GM19395 (cell line): ENCODE data around the gene MATN1.

Experiments
- ATAC-seq: cut with Tn5 transposase; IDR thresholded peaks from one replicate; pipeline ENCODE4 v1.9.1; 2021; ENCODE audit warnings: mild to moderate bottlenecking, moderate library complexity; ENCODE audit not compliant: unreplicated experiment

Gene MATN1

DNA sequence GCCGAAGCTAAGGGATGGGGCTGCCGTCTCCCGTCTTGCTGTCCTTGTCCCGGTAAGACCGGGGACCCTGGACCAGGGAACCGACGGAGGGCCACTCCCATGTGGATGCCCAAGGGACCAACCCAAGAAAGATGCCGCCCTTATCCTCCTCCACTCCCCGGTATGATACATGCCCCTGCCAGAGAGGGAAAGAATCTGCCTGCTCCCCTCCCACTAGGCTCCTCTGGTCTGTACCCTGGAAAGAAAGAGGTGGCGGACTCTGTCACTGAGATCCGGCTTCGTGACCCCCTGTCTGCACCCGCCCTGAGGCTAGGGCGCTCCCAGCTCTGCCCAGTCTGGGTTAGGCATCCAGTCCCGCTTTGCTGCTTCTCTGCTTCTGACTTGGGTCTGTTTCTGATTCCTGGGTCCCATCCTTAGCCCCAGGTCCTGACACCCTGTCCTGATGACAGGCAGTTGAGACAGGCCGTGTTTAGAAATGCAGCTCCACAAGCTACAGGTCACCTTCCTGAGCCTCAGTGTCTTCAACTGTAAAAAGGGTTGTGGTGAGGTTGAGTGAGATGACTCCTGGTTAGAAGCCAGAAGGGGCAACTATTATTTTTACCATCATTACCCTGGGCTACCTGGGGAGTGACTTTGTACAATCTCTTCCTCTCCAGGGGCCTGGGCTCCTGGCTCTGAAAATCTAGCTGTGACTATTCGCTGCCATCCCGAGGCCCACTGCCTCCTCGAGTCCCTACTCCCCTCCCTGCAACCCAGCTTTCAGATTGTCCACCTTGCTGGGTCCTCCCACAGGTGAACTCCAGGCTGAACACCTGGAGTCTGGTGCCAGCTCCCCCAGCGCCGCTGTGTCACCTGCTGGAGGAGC lies 3.7 kb downstream of the MATN1 start:
- no peak for ATAC-seq

DNA sequence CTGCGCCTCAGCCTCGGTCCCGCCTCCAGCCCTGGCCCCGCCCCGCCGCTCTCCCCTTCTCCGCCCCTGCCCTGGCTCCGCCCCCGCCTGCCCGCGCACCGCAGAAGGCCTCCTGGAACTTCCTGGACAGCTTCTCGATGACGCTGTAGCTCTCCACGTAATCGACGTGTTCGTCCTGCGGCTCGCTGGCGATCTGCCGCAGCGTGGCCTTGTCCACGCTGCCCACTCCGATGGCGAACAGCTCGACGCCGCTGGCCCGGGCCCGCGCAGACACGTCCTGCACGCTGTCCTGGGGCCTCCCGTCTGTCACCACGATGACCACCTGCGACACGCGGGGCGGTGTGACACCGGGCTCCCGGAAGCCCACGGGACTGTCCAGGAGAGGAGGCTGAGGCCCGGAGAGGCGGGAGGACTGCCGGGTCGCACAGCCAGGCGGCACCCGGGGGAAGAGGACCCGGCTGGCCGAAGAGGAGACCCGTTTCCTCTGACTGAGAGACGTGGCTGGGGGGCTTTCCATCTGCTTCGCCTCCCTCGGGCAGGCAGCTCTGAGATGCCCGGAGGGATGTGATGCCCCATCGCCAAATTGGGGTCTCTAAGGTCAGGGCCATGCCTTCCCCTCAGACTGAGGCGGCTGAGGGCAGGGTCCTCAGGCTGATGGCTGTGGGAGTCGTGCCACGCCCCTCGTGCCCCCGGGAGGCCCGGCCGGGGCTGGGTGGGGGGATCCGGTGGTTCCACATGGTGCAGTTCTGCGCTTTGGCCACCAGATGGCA lies 4.6 kb downstream of the MATN1 start:
- ATAC-seq = peak; percentile 64

DNA sequence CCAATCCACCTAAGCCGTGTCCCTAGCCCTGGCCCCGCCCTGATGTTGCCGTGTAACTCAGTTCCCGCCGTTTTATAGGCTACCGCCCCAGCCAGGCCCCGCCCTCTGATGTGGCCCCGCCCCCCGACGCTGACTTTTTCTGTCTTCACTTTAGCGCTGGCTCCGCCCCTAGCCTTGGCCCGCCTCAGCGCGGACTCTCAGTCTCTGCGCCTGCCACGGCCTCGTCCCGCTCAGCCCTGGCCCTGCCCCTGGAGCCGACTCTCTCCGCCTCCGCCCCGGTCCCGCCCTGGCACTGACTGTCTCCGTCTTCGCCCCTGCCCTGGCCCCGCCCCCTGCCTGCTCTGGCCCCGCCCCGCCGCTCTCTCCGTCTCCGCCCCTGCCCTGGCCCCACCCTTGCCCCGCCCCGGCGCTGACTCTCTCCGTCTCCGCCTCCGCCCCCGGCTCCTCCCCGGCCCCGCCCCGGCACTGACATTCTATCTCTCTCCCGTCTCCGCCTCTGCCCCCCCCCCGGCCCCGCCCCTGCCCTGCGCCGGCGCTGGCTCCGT lies 5.2 kb downstream of the MATN1 start:
- peak; percentile 82 for ATAC-seq

DNA sequence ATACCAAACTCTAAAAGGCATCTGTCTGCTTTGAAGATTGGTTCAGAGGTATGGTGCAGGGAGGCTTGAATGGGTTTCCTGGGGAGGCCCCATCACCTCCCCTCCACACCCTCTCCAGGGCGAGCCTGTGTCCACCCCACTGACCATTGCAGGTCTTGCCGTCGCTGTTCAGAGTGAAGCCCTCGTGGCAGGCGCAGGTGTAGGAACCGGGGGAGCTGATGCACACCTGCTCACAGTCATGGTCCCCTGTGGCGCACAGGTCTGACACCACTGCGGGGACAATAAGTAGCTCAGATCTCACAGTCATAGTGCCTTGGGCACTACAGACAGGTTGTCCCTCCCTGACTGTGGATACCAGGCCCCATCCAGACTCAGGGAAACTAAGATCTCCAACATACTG lies 6.7 kb downstream of the MATN1 start:
- no peak for ATAC-seq

DNA sequence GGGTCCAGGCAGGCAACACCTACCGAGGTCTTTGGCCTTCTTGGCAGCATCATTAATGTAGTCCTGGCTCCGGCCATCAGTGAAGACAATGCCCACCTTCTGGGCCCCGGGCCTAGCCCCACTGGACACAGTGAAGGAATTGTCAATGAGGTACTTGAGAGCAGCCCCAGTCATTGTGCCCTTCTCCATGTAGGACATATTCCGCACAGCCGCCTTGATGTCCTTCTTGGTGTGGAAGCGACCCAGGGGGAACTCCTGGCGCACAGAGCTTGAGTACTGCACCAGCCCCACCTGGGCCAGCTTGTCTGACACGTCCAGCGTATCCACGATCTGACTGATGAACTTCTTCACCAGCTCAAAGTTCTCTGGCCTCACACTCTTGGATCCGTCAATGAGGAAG lies 7.5 kb downstream of the MATN1 start:
- no peak for ATAC-seq

DNA sequence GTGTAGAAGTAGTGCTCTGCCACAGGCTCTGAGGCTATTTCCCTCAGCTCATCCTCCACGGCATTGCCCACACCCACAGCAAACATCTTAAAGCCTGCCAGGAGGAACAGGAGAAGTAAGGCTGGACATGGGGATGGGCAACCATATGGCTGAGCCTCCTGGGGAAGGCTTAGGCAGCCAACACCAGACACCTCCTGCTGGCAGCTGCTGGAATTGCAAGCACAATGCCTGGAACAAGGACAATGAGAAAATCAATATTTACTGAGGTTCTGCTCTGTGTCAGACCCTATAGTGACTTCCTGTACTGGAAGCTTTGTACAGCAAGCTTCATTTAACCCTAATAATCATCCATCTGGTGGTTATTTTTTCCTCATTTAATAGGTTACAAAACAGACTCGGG lies 8.2 kb downstream of the MATN1 start:
- no peak for ATAC-seq

DNA sequence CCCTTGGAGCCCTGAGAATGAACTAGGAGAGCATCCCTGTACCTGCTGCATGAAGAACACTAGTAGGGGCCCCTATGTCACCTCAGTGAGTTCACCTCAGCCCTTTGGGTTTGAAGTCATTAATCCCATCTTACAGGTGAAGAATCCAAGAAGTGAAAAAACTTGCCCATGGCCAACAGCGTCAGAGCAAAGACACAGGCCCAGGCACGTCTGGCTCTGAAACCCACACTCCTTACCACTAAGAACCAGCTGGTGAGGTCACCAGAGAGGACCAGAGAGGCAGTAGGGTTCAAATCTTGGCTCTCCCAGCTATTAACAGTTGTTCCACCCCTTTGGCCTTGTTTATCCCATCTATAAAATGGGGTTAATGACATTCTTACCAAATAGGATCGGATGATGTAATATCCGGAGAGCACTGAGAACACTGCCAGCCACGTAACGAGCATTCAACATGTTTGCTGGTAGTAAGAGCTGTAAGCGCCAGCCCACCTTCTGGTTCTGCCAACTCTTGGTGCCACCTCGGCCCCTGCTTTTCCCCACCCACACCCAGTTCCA lies 8.8 kb downstream of the MATN1 start:
- ATAC-seq = no peak

DNA sequence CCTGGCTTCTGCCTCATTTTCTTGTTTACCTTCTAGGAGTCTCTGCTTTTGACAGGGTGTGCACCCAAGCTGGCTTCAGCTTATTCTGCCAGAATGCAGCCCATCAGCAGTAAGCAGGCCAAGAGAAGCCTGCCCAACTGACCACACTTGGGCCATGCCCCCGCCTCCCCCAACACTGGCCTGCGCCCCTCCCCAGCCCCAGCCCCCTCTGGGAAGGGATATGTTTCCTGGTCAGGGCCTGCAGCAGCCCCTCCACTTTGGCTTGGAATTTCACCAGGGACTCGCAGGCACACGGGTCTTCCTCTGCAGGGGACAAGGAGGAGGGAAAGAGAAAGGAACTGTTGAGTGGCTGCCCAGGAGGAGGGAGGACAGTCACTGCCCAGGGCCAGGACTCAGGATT lies 9.4 kb downstream of the MATN1 start:
- ATAC-seq = no peak

DNA sequence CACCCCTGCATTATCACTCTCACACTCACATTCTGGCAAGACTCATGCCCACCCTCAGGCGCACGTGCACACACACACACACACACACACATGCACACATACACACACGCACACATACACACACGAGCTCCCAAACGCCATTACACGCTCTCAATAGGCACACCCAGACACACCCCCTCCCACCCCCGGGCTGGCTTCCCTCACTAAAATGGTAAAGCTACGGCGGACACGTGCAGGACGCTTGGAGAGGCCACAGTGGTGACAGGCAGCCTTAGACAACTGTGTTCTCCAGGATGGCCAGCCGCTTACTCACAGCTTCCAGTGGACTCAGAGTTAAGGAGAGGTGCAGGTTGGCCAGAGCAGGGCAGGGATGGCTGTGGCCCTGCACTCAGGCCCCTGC lies 10.1 kb downstream of the MATN1 start:
- no peak for ATAC-seq

DNA sequence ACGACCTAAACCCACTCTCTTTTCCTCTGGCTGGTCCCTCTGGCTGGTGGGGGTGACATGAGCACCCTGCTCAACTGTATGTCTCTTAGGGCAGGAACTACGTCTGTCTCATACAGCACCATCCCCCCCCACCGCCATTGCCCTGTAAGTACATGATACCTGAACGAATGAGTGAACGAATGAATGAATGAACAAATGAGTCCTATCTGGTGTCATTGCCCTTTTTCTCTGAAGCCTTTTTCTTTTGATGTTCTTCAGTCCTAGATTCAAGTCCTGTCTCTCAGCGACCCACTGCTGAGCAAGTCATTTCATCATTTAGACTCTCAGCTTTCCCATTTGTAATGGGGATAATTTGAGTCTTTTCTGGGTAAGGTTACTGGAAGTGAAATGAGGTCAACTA lies 10.8 kb downstream of the MATN1 start:
- ATAC-seq = no peak

DNA sequence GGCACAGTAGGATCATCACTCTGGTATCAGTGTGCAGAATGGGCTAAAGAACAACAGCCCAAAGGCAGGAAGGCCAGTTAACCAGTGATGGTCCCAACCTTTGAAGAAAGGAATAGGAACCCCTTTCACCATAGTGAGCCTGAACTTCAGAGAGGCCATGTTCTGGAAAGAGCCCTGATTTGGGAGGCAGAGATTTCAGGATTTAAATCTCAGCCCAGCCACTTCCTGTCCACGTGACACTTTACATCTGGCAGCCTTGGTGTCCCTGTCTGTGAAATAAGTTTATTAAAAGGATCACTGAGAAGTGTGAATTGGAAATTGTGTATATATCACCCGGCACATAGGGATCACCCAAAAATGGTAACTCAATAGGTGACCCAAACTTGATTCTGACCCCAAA lies 13.0 kb downstream of the MATN1 start:
- ATAC-seq = no peak

DNA sequence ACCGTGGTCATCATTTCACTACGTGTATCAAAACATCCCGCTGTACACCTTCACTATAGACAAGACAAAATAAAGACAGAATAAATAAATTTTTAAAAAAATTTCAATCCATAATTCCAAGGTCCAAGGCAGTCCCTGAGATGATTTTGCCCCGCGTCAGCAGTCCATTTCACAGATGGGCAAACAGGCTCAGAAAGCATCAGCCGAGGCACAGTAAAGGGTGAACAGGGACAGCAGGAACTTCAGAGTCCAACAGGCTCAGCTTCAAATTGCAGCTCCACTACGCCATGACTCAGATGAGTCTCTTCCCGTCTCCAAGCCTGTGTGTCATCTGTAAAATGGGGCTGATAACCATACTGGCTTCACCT lies 15.0 kb downstream of the MATN1 start:
- no peak for ATAC-seq

DNA sequence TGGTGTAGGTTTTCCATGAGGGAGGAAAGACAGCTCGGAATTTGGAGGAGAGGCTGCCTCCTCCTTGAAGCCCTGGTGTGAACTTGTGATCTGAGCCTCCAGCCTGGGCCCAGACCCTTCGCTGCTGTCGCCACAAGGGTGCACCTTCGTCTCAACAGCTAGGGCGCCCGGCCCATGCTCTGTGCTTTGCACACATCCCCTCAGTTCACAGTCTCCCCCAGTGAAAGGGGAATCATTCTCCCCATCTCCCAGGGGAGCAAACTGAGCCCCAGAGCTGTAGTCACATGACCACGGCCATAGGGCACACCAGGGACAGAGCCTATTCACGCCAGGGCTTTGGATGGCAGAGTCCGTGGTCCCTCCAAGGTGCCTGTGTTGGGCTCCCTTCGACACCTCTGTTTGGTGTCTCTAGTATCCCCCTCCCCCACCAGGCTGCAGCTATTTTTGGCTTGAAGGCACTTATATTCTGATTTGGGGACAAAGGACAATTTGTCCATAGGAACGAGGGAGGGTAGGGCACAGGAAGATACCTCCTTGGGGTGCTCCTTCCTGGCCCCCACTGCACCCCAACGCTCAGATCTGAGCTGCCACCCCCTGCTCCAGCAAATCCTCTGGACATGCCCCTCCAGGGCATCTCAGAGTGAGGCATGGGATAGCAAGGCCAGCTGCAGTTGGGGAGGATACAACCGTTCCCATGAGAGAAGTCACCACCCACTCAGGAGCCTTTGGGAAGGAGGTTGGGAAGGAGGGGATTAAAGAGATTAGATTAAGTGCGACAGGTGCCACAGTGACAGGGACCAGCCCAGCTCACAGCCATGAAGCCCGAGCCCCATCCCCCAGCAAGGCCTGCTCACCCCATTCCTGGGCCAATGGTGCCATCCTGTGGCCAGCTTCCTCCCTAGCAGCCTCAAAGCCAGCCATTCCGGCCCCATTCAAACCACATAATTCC lies 15.7 kb downstream of the MATN1 start:
- ATAC-seq = no peak

DNA sequence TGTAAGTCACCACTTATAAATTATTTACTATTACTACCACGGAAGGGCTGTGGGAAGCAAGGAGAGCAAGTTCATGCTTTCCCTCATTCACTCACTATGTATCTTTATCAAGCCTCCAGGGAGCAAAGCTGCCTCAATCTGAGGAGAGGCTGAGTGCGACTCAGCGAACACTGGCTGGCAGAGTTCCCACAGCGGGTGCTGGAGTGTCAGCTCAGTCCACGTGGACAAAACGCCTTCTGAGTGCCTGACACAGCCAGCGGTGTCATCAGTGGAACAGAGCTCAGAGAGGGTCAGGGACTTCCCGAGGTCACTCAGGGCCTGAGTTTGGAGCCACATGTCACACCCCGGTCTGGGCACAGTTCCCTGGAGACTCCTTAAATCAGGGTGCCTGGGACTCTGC lies 16.9 kb downstream of the MATN1 start:
- ATAC-seq = no peak

DNA sequence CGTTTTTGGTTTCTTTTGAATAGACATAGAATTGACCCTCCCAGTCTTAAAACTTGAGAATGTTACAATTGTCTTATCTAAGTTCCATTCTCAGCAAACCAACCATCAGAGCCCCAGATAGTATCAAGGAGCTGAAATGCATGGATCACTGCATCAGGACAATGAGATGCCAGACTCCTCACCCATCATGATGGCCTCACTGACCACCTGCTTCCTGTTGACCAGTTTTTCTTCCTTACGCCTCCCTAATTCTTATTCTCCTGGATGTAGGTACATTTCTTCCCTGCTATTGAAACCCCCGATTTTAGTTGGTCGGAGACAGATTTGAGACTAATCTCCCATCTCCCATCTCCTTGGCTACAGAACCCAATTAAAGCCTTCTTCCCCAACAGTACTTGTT lies 17.7 kb downstream of the MATN1 start:
- ATAC-seq = no peak

DNA sequence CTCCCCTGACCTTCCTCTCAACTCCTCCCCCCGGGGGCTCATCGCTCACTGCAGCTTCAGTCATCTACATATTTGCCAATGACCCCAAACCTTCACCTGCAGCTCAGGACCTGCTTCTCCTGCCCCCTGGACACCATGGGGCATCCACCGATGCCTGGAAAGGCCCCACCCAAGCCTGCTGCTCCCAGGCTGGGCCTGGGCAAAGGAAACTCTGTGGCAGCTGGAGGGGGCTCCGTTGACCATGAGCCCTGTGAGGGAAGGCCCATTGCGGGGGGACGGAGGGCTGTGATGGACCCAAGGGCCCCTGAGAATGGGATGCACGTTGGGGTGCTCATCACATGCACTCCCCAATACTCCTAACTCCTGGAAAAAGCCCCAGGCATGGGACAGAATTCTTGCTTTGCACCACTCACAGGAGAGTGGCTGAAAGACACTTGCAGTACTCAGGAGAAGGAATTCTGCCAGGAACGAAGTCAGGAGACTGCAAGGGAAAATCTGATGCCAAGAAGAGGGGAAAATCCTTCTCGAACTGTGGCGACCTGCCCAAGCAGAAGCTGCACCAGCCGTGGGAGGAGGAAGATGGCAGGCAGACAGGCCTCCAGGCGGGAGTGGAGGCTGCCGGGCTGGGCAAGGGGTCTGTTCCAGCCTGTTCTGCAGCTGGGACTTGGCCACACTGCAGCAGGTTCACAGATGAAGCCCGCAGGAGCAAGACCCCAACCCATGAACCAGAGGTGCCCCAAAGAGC lies 18.4 kb downstream of the MATN1 start:
- ATAC-seq = no peak

DNA sequence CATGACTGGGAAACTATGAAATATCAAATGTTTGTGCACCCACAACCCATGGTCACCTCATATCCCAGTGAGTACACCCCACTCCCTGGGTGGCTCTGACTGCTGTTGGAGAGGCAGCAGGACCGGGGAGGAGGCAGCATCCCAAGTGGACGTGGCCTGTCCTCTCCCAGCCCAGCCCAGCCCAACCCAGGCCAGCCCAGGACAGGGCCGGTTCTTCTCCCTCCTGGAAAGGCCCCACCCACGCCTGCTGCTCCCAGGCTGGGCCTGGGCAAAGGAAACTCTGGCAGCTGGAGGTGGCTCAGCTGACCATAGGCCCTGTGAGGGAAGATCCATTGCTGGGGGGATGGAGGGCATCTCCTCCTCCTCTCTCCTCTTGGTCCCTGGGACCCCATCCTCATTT lies 19.1 kb downstream of the MATN1 start:
- no peak for ATAC-seq

DNA sequence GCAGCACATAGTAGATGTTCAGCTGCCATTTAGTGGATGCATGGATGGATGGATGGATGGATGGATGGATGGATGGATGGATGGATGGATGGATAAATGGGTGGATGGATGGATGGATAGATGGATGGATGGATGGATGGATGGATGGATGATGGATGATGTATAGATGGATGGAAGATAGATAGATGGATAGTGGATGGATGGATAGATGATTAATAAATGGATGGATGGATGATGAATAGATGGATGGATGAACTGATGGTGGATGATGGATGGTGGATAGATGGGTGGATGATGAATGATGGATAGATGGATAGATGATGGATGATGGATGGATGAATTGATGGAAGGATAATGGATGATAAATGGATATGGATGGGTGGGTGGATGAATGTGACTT lies 20.6 kb downstream of the MATN1 start:
- ATAC-seq = no peak

DNA sequence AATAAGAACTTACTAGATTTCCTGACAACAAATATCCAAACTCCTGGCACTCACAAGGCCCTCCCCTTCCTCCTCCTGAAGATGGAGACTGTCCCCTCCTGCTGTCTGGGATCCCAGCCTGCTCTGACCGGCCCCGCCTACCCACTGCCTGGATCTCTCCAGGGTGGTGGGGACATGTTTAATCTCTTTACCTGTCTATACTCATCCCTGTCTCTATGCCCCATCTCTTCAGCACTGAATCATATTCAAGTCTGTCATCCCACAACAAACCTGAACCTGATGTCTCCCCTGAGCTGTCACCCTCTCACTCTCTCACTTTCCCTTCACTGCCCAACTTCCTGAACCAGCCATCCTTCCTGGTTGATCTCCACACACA lies 22.1 kb downstream of the MATN1 start:
- no peak for ATAC-seq
